Transverse colon (tissue), 4 donors: ENCODE results near the gene SPATA25. TPM values are rescaled to one million over a fixed set of nuclear protein-coding genes. Genes with fewer than 3 reads are reported as not detected.

ENCODE experiments used
- DNase-seq: peaks from one replicate; pipeline ENCODE4 v3.0.0-alpha.2; 2019
- H3K27ac ChIP-seq, 4 donors: fragments of 200-600 bp; sonication (generic); 2 replicates each; pipeline ENCODE4 v1.5.1; 2016 to 2018; ENCODE audit warnings: inconsistent platforms in 4 of 4
- H3K27me3 ChIP-seq: fragments of 200-600 bp; sonication (generic); 2 replicates; pipeline ENCODE4 v1.5.1; 2017; ENCODE audit warnings: inconsistent platforms
- H3K36me3 ChIP-seq, 4 donors: fragments of 200-600 bp; sonication (generic); 2 replicates each; pipeline ENCODE4 v1.5.1; 2017 to 2019; ENCODE audit warnings: inconsistent platforms in 4 of 4
- H3K4me1 ChIP-seq, 4 donors: fragments of 200-600 bp; sonication (generic); 2 replicates each; pipeline ENCODE4 v1.5.1; 2017 to 2020; ENCODE audit warnings: inconsistent platforms in 4 of 4
- H3K4me3 ChIP-seq, 4 donors: fragments of 200-600 bp; sonication (generic); 1 replicate in 1 of 4; 2 replicates in 3 of 4; pipeline versions ENCODE4 v1.5.1 to v1.6.1; 2017 to 2019; ENCODE audit warnings: inconsistent platforms in 4 of 4
- H3K9me3 ChIP-seq, 2 donors: fragments of 200-600 bp; sonication (generic); 2 replicates each; pipeline ENCODE4 v1.5.1; 2017 to 2019; ENCODE audit warnings: inconsistent platforms in 2 of 2
- EP300 ChIP-seq: sonication (generic); formaldehyde crosslinking; IDR thresholded peaks from one replicate; pipeline ENCODE4 v1.6.1; 2017; ENCODE audit warnings: antibody characterized with exemption, low read depth
- POLR2A ChIP-seq: fragments of 450-650 bp; IDR thresholded peaks from one replicate; pipeline ENCODE4 v1.6.1; 2016; ENCODE audit warnings: antibody characterized with exemption, mild to moderate bottlenecking, moderate library complexity
- POLR2AphosphoS5 ChIP-seq, 3 donors: sonication (generic); formaldehyde crosslinking; IDR thresholded peaks; one replicate each; pipeline ENCODE4 v1.6.1; 2016; ENCODE audit warnings: antibody characterized with exemption in 3 of 3
- WGBS, 2 donors: methylation state at CpG; one replicate each; pipeline ENCODE4 v1.1.5; 2018; ENCODE audit warnings: low coverage in 1 of 2; 5-methylcytosine and 5-hydroxymethylcytosine counted together
- in situ Hi-C, 4 donors: fragments of 200-750 bp; cut with MboI; loops; one replicate each; pipeline versions ENCODE4 v1.15.0 to v1.15.1; 2017; ENCODE audit warnings: low sequenced_read_pairs in 3 of 4, low pct_ligation_motif_present in 1 of 4, low pct_unique_long_range_greater_than_20kb in 1 of 4
- intact Hi-C: fragments of 100-400 bp; cut with DNase I; formaldehyde crosslinking; loops from one replicate; pipeline ENCODE4 v1.15.1; 2023; ENCODE audit warnings: low total_unique reads
- total RNA-seq, 4 donors: library from RNA; depleted of rRNA; stranded (reverse); fragments of >200 nt; gene quantifications; one replicate each; pipeline ENCODE4 v1.1.0, GENCODE V29; 2016
- TF ChIP-seq, protein P1 (sequence below), 5 experiments: fragments of 200-600 bp in 3 of 5; fragments of 450-650 bp in 2 of 5; sonication (generic) in 3 of 5; IDR thresholded peaks; 1 replicate in 2 of 5; 2 replicates in 3 of 5; pipeline ENCODE4 v1.5.1; 2016 to 2017; ENCODE audit warnings: antibody characterized with exemption in 5 of 5, inconsistent platforms in 3 of 5, mild to moderate bottlenecking in 2 of 5, moderate library complexity in 1 of 5

The SPATA25 gene
- total RNA-seq, 4 donors from 2014 or later = 3.7 to 103 (median 6.0) TPM

DNA sequence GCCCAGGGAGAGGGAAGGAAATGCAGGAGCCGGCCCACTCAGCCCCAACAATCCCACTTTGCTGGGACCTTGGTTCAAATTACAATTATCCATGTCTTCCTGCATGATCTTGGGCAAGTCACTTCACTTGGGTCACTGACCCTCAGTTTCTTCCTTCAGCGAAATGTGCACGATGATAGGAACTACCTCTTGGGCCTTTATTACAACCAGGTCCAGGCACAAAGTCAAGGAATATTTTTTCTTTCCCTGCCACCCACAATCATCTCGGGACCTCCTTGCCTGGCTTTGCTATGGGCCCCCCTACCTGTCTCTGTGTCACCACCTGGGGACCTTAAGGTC, 24.9 kb upstream of the SPATA25 start:
- Histone ChIP-seq H3K27ac (peak overlapping the region; percentile 82 to 95 (median 89)), H3K36me3 (no peaks in the 10 kb centered on the region), H3K4me1 (peaks cover 8 to 46% (median 16%) of the 10 kb centered on the region in 4 donors), H3K27me3 (no peaks in the 10 kb centered on the region), H3K4me3 (peak overlapping the region in 3 of 4 donors; percentile 30 to 61 (median 40)), H3K9me3 (no peaks in the 10 kb centered on the region)
- in situ Hi-C loops (no loop called here), intact Hi-C loops (no loop called here)
- 50% methylated on average over 4 of the region's 4 CpGs; no CpG with 5 or more reads in 1 of the 2 donors for WGBS, 2 donors
- DNase-seq = no peak
- TF ChIP-seq POLR2AphosphoS5 (IDR thresholded peaks at IDR 0.05) (no peak), POLR2A (no peak), EP300 (no peak)
- TF ChIP-seq, protein P1, sequence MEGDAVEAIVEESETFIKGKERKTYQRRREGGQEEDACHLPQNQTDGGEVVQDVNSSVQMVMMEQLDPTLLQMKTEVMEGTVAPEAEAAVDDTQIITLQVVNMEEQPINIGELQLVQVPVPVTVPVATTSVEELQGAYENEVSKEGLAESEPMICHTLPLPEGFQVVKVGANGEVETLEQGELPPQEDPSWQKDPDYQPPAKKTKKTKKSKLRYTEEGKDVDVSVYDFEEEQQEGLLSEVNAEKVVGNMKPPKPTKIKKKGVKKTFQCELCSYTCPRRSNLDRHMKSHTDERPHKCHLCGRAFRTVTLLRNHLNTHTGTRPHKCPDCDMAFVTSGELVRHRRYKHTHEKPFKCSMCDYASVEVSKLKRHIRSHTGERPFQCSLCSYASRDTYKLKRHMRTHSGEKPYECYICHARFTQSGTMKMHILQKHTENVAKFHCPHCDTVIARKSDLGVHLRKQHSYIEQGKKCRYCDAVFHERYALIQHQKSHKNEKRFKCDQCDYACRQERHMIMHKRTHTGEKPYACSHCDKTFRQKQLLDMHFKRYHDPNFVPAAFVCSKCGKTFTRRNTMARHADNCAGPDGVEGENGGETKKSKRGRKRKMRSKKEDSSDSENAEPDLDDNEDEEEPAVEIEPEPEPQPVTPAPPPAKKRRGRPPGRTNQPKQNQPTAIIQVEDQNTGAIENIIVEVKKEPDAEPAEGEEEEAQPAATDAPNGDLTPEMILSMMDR (IDR thresholded peaks at IDR 0.05) = no peak

DNA sequence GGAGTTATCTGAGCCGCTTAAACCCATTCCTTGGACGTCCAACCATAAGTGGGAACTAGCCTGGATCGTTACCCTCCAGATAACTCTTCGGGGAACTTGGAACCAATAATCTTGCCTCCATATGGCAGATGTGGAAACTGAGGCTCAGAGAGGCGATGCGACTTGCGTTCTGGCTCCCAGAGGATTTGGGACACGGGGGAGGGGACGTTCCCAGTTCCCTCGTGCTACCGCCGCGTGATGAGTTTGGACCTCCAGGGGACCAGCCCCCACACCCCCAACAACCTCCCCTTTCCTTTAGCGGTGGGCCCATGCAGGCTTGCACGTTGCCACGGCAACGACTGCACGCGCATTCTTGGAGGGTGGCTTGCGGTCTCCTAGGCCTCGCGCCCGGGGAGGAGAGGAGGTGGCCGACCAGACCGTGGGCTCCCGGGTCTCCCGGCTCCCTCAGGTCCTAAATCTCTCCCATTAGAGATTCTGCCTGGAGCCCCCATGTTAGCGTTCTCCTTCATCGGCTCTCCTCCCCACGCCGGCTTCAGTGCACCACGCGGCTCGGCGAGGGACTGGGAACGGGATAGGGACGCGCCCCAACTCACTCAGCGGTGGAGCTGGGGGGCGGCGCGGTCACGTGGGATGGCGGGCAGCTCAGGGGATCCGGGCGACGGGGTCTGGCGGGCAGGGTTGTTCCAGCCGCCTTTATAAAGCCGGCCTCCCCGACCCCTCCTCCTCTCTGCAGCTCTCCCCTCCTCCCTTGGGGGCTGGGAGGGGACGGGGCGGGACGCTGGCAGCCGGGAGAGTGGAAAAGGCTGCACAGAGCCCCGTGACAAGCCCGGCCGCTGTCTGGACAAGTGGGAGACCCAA, 24.3 kb upstream of the SPATA25 start, which contains the start of gene PLTP:
Gene PLTP (minus strand): TSS at position 670 of the 858 bp plus-strand sequence. CDS start 703 bp downstream, outside the sequence.
- H3K27ac ChIP-seq = peak within 1 kb of the TSS; percentile 82 to 95 (median 89)
- in situ Hi-C loops = no loop called here

DNA sequence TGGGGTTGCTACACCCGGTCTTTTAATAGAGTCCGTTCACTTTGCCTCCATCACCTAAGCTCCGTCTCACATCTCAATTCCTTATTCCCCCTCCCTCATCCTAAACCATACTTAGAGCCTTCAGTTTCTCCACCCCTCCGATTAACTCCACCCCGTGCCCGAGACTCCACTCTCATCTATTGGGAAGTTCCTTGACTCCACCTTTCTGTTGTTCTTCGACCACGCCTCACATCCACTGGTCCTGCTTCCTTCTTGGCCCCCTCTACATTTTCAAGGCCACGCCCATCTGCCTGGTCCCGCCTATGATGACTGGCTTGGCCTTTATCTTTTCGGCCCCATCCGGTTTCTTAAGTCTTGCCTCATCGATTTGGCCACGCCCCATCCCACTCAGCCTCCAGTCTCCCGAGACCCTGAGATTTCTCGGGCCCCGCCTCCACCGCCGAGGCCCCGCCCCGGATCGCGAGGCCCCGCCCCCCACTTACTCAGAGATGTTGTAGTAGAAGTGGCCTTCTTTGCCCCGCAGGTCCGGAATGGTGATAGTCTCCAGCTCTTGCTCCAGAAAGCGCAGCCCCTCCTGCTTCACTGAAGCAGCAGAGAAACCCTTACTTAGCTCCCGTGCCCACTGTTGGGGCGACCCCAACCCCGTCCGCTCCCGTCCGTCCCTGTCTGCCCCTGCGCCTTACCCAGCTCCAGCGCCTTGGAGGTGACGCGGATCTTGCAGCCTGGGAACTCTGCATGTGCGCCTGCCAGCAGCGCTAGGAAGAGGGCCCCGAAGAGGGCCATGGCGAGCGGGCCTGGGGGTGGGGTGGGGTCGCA, 23.5 kb upstream of the SPATA25 start:
- Histone ChIP-seq H3K36me3 (no peaks in the 10 kb centered on the region), H3K27ac (peak overlapping the region; percentile 82 to 95 (median 89)), H3K9me3 (no peaks in the 10 kb centered on the region), H3K27me3 (no peaks in the 10 kb centered on the region), H3K4me1 (peaks cover 8 to 44% (median 16%) of the 10 kb centered on the region in 4 donors), H3K4me3 (peak overlapping the region; percentile 30 to 61 (median 44))
- WGBS, 2 donors = 2 to 7% methylated on average over 14 to 39 of the region's 43 CpGs
- DNase-seq = peak; percentile 97
- peak; percentile 63 for TF ChIP-seq POLR2A
- peak; percentile 85 to 92 (median 86) for TF ChIP-seq POLR2AphosphoS5 (IDR thresholded peaks at IDR 0.05)
- TF ChIP-seq, protein P1 (IDR thresholded peaks at IDR 0.05) = no peak
- in situ Hi-C loops = no loop called here
- intact Hi-C loops = no loop called here

More for the DNA sequence above, 24.3 kb upstream of the SPATA25 start, which contains the start of gene PLTP:
- Histone ChIP-seq H3K36me3 (no peaks in the 10 kb centered on the region), H3K4me1 (peaks cover 8 to 44% (median 16%) of the 10 kb centered on the region in 4 donors), H3K27me3 (no peaks in the 10 kb centered on the region), H3K4me3 (peak within 1 kb of the TSS; percentile 30 to 61 (median 44)), H3K9me3 (no peaks in the 10 kb centered on the region)
- TF ChIP-seq, protein P1 (IDR thresholded peaks at IDR 0.05) = no peak
- TF ChIP-seq POLR2A (peak; percentile 63), POLR2AphosphoS5 (IDR thresholded peaks at IDR 0.05) (peak; percentile 62 to 72 (median 64)), EP300 (no peak)
- intact Hi-C loops = no loop called here
- 0 to 3% methylated on average over 10 to 41 of the region's 58 CpGs for WGBS, 2 donors
- peak; percentile 60 for DNase-seq
